ENCODE results near the gene EIF3I.
A peak's percentile ranks its signal among the peaks of the same experiment; 100 is the strongest.

Gene EIF3I

GRCh38 chr1:32198237-32199042 lies 23.8 kb upstream of the EIF3I start:
- Histone ChIP-seq H3K9me3 (replicated peaks in 1 of 2; ENCODE audit: control insufficient read depth in 2 of 2, insufficient read depth in 1 of 2, low read depth in 1 of 2, low read length in 2 of 2) (no peaks in the 10 kb centered on the region), H3K9ac (ENCODE audit: low read depth, low read length, poor library complexity) (no peak overlapping the region), H2AK5ac (ENCODE audit: low read depth, low read length) (no peak overlapping the region), H2AFZ (ENCODE audit: low read length) (no peak overlapping the region), H3K4me2 (ENCODE audit: insufficient read depth, low read length, poor library complexity, severe bottlenecking) (no peak overlapping the region), H2BK5ac (ENCODE audit: low read length) (no peak overlapping the region), H3K4ac (ENCODE audit: low read length) (no peak overlapping the region), H2BK15ac (ENCODE audit: low read length) (no peak overlapping the region), H3K18ac (ENCODE audit: low read length) (no peak overlapping the region), H4K8ac (ENCODE audit: low read depth, low read length) (no peak overlapping the region), H3K4me1 (ENCODE audit: control insufficient read depth in 2 of 2, insufficient read depth in 1 of 2, low read depth in 1 of 2, low read length in 2 of 2) (peaks cover 20 to 23% of the 10 kb centered on the region in 2 donors), H2BK12ac (ENCODE audit: low read length) (no peak overlapping the region), H3K4me3 (ENCODE audit: low read length in 2 of 2) (no peak overlapping the region), H3K23ac (ENCODE audit: low read depth, low read length, poor library complexity) (no peak overlapping the region), H3K14ac (ENCODE audit: low read length) (no peak overlapping the region), H4K91ac (ENCODE audit: low read depth, low read length, poor library complexity) (no peak overlapping the region), H3K36me3 (replicated peaks in 1 of 2; ENCODE audit: control insufficient read depth in 2 of 2, insufficient read depth in 2 of 2, low read length in 2 of 2) (peaks cover 38 to 54% of the 10 kb centered on the region in 2 donors), H3K27ac (replicated peaks; ENCODE audit: low read length) (no peak overlapping the region), H2BK120ac (ENCODE audit: low read depth, low read length) (no peak overlapping the region), H3K27me3 (ENCODE audit: control insufficient read depth in 3 of 3, insufficient read depth in 3 of 3, low read depth in 1 of 3, low read length in 3 of 3) (no peaks in the 10 kb centered on the region), H3K79me1 (ENCODE audit: low read depth, low read length) (no peaks in the 10 kb centered on the region)
- no CpG with 5 or more reads among the region's 3 CpGs for WGBS, 2 donors (ENCODE audit: extremely low coverage in 2 of 2, insufficient read length in 2 of 2, insufficient replicate concordance in 1 of 2)
- DNase-seq (ENCODE audit: low spot score) = no peak

- peak overlapping the region; percentile 35 for H2BK12ac ChIP-seq (ENCODE audit: low read length)
- H2BK5ac ChIP-seq (ENCODE audit: low read length) = no peak overlapping the region
- peak overlapping the region; percentile 69 for H2BK15ac ChIP-seq (ENCODE audit: low read length)
- peaks cover 20 to 23% of the 10 kb centered on the region in 2 donors for H3K4me1 ChIP-seq (ENCODE audit: control insufficient read depth in 2 of 2, insufficient read depth in 1 of 2, low read depth in 1 of 2, low read length in 2 of 2)
- H3K4me3 ChIP-seq (ENCODE audit: low read length in 2 of 2) = peak overlapping the region in 1 of 2 donors; percentile 56
- DNase-seq (ENCODE audit: low spot score) = no peak
- no peak overlapping the region for H4K91ac ChIP-seq (ENCODE audit: low read depth, low read length, poor library complexity)
- no peaks in the 10 kb centered on the region for H3K9me3 ChIP-seq (replicated peaks in 1 of 2; ENCODE audit: control insufficient read depth in 2 of 2, insufficient read depth in 1 of 2, low read depth in 1 of 2, low read length in 2 of 2)
- peak overlapping the region; percentile 50 for H3K18ac ChIP-seq (ENCODE audit: low read length)
- H2AFZ ChIP-seq (ENCODE audit: low read length) = no peak overlapping the region
- H3K27ac ChIP-seq (replicated peaks; ENCODE audit: low read length) = no peak overlapping the region
- peaks cover 32 to 46% of the 10 kb centered on the region in 2 donors for H3K36me3 ChIP-seq (replicated peaks in 1 of 2; ENCODE audit: control insufficient read depth in 2 of 2, insufficient read depth in 2 of 2, low read length in 2 of 2)
- no CpG with 5 or more reads among the region's 4 CpGs for WGBS, 2 donors (ENCODE audit: extremely low coverage in 2 of 2, insufficient read length in 2 of 2, insufficient replicate concordance in 1 of 2)
- H3K9ac ChIP-seq (ENCODE audit: low read depth, low read length, poor library complexity) = peak overlapping the region; percentile 71
- H3K79me1 ChIP-seq (ENCODE audit: low read depth, low read length) = no peaks in the 10 kb centered on the region
- no peak overlapping the region for H3K4ac ChIP-seq (ENCODE audit: low read length)
- H3K27me3 ChIP-seq (ENCODE audit: control insufficient read depth in 3 of 3, insufficient read depth in 3 of 3, low read depth in 1 of 3, low read length in 3 of 3) = peaks cover 0 to 2% (median 0%) of the 10 kb centered on the region in 3 experiments
- H2BK120ac ChIP-seq (ENCODE audit: low read depth, low read length) = no peak overlapping the region
- H3K23ac ChIP-seq (ENCODE audit: low read depth, low read length, poor library complexity) = no peak overlapping the region
- no peak overlapping the region for H3K14ac ChIP-seq (ENCODE audit: low read length)
- peak overlapping the region; percentile 80 for H2AK5ac ChIP-seq (ENCODE audit: low read depth, low read length)
- H4K8ac ChIP-seq (ENCODE audit: low read depth, low read length) = peak overlapping the region; percentile 29
- H3K4me2 ChIP-seq (ENCODE audit: insufficient read depth, low read length, poor library complexity, severe bottlenecking) = no peak overlapping the region
These were observed 23.0 kb upstream of the EIF3I start for GRCh38 chr1:32199043-32199716.

GRCh38 chr1:32199717-32200072 lies 22.5 kb upstream of the EIF3I start:
- Histone ChIP-seq H2BK12ac (ENCODE audit: low read length) (peak overlapping the region; percentile 35), H2AK5ac (ENCODE audit: low read depth, low read length) (peak overlapping the region; percentile 80), H4K8ac (ENCODE audit: low read depth, low read length) (peak overlapping the region; percentile 29), H3K79me1 (ENCODE audit: low read depth, low read length) (no peaks in the 10 kb centered on the region), H2BK5ac (ENCODE audit: low read length) (no peak overlapping the region), H3K4me3 (ENCODE audit: low read length in 2 of 2) (peak overlapping the region in 1 of 2 donors; percentile 56), H3K4me1 (ENCODE audit: control insufficient read depth in 2 of 2, insufficient read depth in 1 of 2, low read depth in 1 of 2, low read length in 2 of 2) (peaks cover 20 to 23% of the 10 kb centered on the region in 2 donors), H3K36me3 (replicated peaks in 1 of 2; ENCODE audit: control insufficient read depth in 2 of 2, insufficient read depth in 2 of 2, low read length in 2 of 2) (peaks cover 29 to 41% of the 10 kb centered on the region in 2 donors), H3K9me3 (replicated peaks in 1 of 2; ENCODE audit: control insufficient read depth in 2 of 2, insufficient read depth in 1 of 2, low read depth in 1 of 2, low read length in 2 of 2) (no peaks in the 10 kb centered on the region), H2AFZ (ENCODE audit: low read length) (peak overlapping the region; percentile 82), H3K9ac (ENCODE audit: low read depth, low read length, poor library complexity) (peak overlapping the region; percentile 71), H3K27ac (replicated peaks; ENCODE audit: low read length) (peak overlapping the region; percentile 80), H3K4ac (ENCODE audit: low read length) (no peak overlapping the region), H3K14ac (ENCODE audit: low read length) (no peak overlapping the region), H3K18ac (ENCODE audit: low read length) (peak overlapping the region; percentile 58), H3K23ac (ENCODE audit: low read depth, low read length, poor library complexity) (peak overlapping the region; percentile 25), H2BK15ac (ENCODE audit: low read length) (peak overlapping the region; percentile 69), H3K27me3 (ENCODE audit: control insufficient read depth in 3 of 3, insufficient read depth in 3 of 3, low read depth in 1 of 3, low read length in 3 of 3) (peaks cover 0 to 2% (median 0%) of the 10 kb centered on the region in 3 experiments), H4K91ac (ENCODE audit: low read depth, low read length, poor library complexity) (no peak overlapping the region), H2BK120ac (ENCODE audit: low read depth, low read length) (no peak overlapping the region), H3K4me2 (ENCODE audit: insufficient read depth, low read length, poor library complexity, severe bottlenecking) (peak overlapping the region; percentile 78)
- no CpG with 5 or more reads among the region's 6 CpGs for WGBS, 2 donors (ENCODE audit: extremely low coverage in 2 of 2, insufficient read length in 2 of 2, insufficient replicate concordance in 1 of 2)
- DNase-seq (ENCODE audit: low spot score) = no peak
